Gastrocnemius medialis (tissue), 4 donors: Measurements from ENCODE around the gene IFITM10. TPM values are rescaled to one million over a fixed set of nuclear protein-coding genes. Genes with fewer than 3 reads are reported as not detected.
A peak's percentile ranks its signal among the peaks of the same experiment; 100 is the strongest.

Experiments
- ATAC-seq, 2 donors: fragments of 150-250 bp; one replicate each; pipeline ENCODE4 v1.9.1; 2016
- DNase-seq, 2 donors: peaks; one replicate each; pipeline ENCODE4 v3.0.0-alpha.2; 2019
- H3K27ac ChIP-seq, 4 donors: fragments of 200-600 bp; sonication (generic); 1 replicate in 1 of 4; 2 replicates in 3 of 4; pipeline ENCODE4 v1.5.1; 2016 to 2018; ENCODE audit warnings: mild to moderate bottlenecking in 2 of 4, moderate library complexity in 1 of 4
- H3K27me3 ChIP-seq, 3 donors: fragments of 200-600 bp; sonication (generic) in 2 of 3; 1 replicate in 1 of 3; 2 replicates in 2 of 3; pipeline versions ENCODE4 v1.5.1 to v1.6.0; 2016 to 2019; ENCODE audit warnings: mild to moderate bottlenecking in 1 of 3, moderate library complexity in 1 of 3
- H3K36me3 ChIP-seq, 2 donors: fragments of 200-600 bp; sonication (generic) in 1 of 2; one replicate each; pipeline ENCODE4 v1.5.1; 2017 to 2018
- H3K4me1 ChIP-seq, 2 donors: fragments of 200-600 bp; sonication (generic) in 1 of 2; one replicate each; pipeline ENCODE4 v1.5.1; 2016 to 2017; ENCODE audit warnings: mild to moderate bottlenecking in 2 of 2
- H3K4me3 ChIP-seq, 4 donors: fragments of 200-600 bp; sonication (generic) in 3 of 4; 1 replicate in 1 of 4; 2 replicates in 3 of 4; pipeline ENCODE4 v1.5.1; 2016 to 2019; ENCODE audit warnings: mild to moderate bottlenecking in 2 of 4
- H3K9me3 ChIP-seq, 3 donors: fragments of 200-600 bp; sonication (generic) in 2 of 3; 1 replicate in 1 of 3; 2 replicates in 2 of 3; pipeline ENCODE4 v1.5.1; 2016 to 2019
- POLR2A ChIP-seq, 2 donors: fragments of 450-650 bp; IDR thresholded peaks; one replicate each; pipeline ENCODE4 v1.6.1; 2017; ENCODE audit warnings: antibody characterized with exemption in 2 of 2, mild to moderate bottlenecking in 2 of 2, moderate library complexity in 2 of 2
- in situ Hi-C, 4 donors: fragments of 200-750 bp; cut with MboI; loops; one replicate each; pipeline versions ENCODE4 v1.15.0 to v1.8.0; 2017; ENCODE audit warnings: low sequenced_read_pairs in 4 of 4
- intact Hi-C: fragments of 100-400 bp; cut with DNase I; formaldehyde crosslinking; loops from one replicate; pipeline ENCODE4 v1.15.1; 2023; ENCODE audit warnings: low total_unique reads
- total RNA-seq, 4 donors: library from RNA; depleted of rRNA; stranded (reverse); fragments of >200 nt; gene quantifications; one replicate each; pipeline versions ENCODE4 v1.1.0 to v1.2.3, GENCODE V29; 2016
- TF ChIP-seq, protein P1 (sequence below), 5 experiments: fragments of 450-650 bp in 3 of 5; fragments of 200-600 bp in 2 of 5; sonication (generic) in 2 of 5; IDR thresholded peaks in 4 of 5; conservative IDR thresholded peaks in 1 of 5; 1 replicate in 4 of 5; 2 replicates in 1 of 5; pipeline ENCODE4 v1.5.1; 2016 to 2019; ENCODE audit warnings: antibody characterized with exemption in 5 of 5, mild to moderate bottlenecking in 3 of 5, moderate library complexity in 3 of 5

IFITM10 gene
- total RNA-seq, 4 donors from 2014 or later = 1.1 to 7.2 (median 4.9) TPM

GRCh38 chr11:1719781-1720180, 30.6 kb downstream of the IFITM10 start:
- in situ Hi-C loops = no loop called here
- intact Hi-C loops = loop anchor here (2.0 kb wide), 1 partner anchor 23 kb away; no protein-coding TSS in a partner anchor
- no peak overlapping the region for H3K27ac ChIP-seq
- ATAC-seq = no peak
- DNase-seq = no peak
- H3K4me3 ChIP-seq = no peak overlapping the region
- no peaks in the 10 kb centered on the region for H3K9me3 ChIP-seq
- H3K4me1 ChIP-seq = peaks cover 7 to 9% of the 10 kb centered on the region in 2 donors
- no peak for TF ChIP-seq POLR2A (IDR thresholded peaks at IDR 0.05)
- TF ChIP-seq, protein P1, sequence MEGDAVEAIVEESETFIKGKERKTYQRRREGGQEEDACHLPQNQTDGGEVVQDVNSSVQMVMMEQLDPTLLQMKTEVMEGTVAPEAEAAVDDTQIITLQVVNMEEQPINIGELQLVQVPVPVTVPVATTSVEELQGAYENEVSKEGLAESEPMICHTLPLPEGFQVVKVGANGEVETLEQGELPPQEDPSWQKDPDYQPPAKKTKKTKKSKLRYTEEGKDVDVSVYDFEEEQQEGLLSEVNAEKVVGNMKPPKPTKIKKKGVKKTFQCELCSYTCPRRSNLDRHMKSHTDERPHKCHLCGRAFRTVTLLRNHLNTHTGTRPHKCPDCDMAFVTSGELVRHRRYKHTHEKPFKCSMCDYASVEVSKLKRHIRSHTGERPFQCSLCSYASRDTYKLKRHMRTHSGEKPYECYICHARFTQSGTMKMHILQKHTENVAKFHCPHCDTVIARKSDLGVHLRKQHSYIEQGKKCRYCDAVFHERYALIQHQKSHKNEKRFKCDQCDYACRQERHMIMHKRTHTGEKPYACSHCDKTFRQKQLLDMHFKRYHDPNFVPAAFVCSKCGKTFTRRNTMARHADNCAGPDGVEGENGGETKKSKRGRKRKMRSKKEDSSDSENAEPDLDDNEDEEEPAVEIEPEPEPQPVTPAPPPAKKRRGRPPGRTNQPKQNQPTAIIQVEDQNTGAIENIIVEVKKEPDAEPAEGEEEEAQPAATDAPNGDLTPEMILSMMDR (IDR thresholded peaks at IDR 0.05 in 4 of 5, conservative IDR thresholded peaks at IDR 0.05 in 1 of 5) = no peak
- H3K27me3 ChIP-seq = no peaks in the 10 kb centered on the region
- H3K36me3 ChIP-seq = no peaks in the 10 kb centered on the region

DNA sequence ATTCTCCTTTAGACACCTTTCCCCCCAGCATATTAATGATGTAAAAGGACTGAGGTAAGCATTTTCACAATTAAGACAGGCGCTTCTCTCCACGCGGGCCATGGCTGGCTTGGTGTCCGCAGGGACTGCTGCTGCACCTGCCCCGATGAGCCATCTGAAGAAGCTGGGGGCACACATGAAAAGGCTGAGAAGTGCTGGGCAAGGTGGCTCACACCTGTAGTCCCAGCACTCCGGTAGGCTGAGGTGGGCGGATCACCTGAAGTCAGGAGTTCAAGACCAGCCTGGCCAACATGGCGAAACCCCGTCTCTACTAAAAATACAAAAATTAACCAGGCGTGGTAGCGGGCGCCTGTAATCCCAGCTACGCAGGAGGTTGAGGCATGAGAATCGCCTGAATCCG, 32.1 kb downstream of the IFITM10 start:
- ATAC-seq (no peak), DNase-seq (no peak)
- Histone ChIP-seq H3K4me3 (no peak overlapping the region), H3K4me1 (peaks cover 7 to 9% of the 10 kb centered on the region in 2 donors), H3K36me3 (no peaks in the 10 kb centered on the region), H3K27ac (peak overlapping the region in 3 of 4 donors; percentile 39 to 68 (median 55)), H3K27me3 (no peaks in the 10 kb centered on the region), H3K9me3 (no peaks in the 10 kb centered on the region)
- in situ Hi-C loops (no loop called here), intact Hi-C loops (loop anchor here (2.0 kb wide), 1 partner anchor 24 kb away; no protein-coding TSS in a partner anchor)
- no peak for TF ChIP-seq POLR2A (IDR thresholded peaks at IDR 0.05)
- TF ChIP-seq, protein P1 (IDR thresholded peaks at IDR 0.05 in 4 of 5, conservative IDR thresholded peaks at IDR 0.05 in 1 of 5) = no peak

- ATAC-seq = peak; percentile 79 to 87
- no peaks in the 10 kb centered on the region for H3K27me3 ChIP-seq
Observed at GRCh38 chr11:1717745-1718144, 32.6 kb downstream of the IFITM10 start.

DNA sequence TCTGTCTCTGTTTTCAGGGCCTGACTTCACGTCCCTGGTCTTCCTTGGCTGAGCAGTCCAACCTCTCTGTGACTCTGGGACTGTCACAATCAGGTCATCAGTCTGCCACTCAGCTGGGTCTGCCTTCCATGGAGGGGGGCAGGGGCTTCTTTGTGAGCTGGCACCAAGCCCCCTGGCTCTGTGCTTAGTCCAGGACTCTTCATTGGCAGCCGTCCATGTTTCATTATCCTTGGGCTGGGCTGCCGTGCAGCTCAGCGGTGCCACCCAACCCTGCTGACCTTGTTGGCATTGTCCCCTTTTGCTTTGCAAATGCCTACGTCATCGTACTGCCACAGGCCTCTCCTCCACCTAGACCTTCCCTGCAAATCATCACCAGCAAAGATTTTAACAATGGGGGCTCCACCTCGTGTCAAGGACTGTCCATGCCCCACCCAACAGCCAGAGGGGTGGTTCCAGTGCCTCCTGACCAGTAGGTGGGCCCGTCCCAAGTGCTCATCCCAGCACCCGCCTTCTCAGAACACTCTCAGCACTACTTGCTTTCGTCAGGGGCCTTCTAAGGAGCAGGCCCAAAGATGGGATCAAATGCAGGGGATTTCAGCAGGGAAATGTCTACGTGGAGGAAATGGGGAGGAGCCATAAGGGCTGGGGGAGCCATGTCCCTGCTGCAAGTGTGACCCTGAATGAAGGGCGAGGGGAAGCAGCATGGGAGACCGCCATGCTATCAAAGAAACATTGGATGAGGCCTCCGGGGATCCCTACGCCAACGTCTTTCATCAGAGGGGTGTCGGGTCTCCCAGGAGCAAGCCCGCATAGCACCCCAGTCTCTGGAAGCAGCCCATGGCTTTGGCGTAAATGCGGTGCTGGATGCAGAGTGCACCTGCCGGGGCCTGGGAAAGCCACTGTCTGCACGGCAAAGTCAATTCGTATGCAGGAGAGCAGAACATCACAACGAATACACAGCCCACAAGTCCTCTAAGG, 35.2 kb downstream of the IFITM10 start:
- peaks cover 7 to 9% of the 10 kb centered on the region in 2 donors for H3K4me1 ChIP-seq
- intact Hi-C loops (no loop called here), in situ Hi-C loops (no loop called here)
- no peak overlapping the region for H3K27ac ChIP-seq
- TF ChIP-seq, protein P1 (IDR thresholded peaks at IDR 0.05 in 4 of 5, conservative IDR thresholded peaks at IDR 0.05 in 1 of 5) = no peak
- no peak for TF ChIP-seq POLR2A (IDR thresholded peaks at IDR 0.05)
- no peaks in the 10 kb centered on the region for H3K36me3 ChIP-seq
- DNase-seq (no peak), ATAC-seq (no peak)
- no peaks in the 10 kb centered on the region for H3K27me3 ChIP-seq
- no peaks in the 10 kb centered on the region for H3K9me3 ChIP-seq
- H3K4me3 ChIP-seq = no peak overlapping the region

More at GRCh38 chr11:1717745-1718144, 32.6 kb downstream of the IFITM10 start:
- peak in 1 of 2 donors; percentile 64 for DNase-seq
- no peak overlapping the region for H3K4me3 ChIP-seq
- H3K36me3 ChIP-seq = no peaks in the 10 kb centered on the region
- TF ChIP-seq POLR2A (IDR thresholded peaks at IDR 0.05) = no peak
- TF ChIP-seq, protein P1 (IDR thresholded peaks at IDR 0.05 in 4 of 5, conservative IDR thresholded peaks at IDR 0.05 in 1 of 5) = no peak
- H3K9me3 ChIP-seq = no peaks in the 10 kb centered on the region
- H3K4me1 ChIP-seq = peaks cover 7 to 9% of the 10 kb centered on the region in 2 donors
- intact Hi-C loops (loop anchor here (2.0 kb wide), 1 partner anchor 25 kb away; no protein-coding TSS in a partner anchor), in situ Hi-C loops (no loop called here)
- peak overlapping the region in 3 of 4 donors; percentile 39 to 68 (median 55) for H3K27ac ChIP-seq
